Measurements from ENCODE around the gene SERPING1.
"Not testable (repeated sequence)": the region's sequence is repeated elsewhere in the genome, so short reads cannot be mapped to it uniquely, and the experiment has no call there.

SERPING1 gene

GRCh38 chr11:57652230-57652629 is 54.7 kb downstream of the SERPING1 start:
- not testable (repeated sequence) for DNase-seq (ENCODE audit: low read depth in 1 of 2, low spot score in 1 of 2)

- no peak for DNase-seq (ENCODE audit: low read depth in 1 of 2, low spot score in 1 of 2)
These were observed 55.2 kb downstream of the SERPING1 start for GRCh38 chr11:57652662-57653061.

DNA sequence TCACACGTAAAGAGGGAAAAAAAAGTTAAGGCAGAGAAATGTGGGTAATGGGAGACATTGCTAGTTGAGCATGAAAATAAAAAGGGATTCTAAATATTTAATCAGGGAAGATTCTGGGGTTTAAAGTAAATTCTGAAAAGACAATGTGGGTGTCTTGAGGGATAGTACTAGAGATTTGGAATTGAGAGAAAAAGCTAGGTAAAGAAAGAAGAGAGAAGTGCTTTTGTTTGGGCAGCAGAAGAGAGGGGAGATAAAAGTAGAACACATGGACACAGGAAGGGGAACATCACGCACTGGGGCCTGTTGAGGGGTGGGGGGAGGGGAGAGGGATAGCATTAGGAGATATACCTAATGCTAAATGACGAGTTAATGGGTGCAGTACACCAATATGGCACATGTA is 55.7 kb downstream of the SERPING1 start:
- DNase-seq (ENCODE audit: low read depth in 1 of 2, low spot score in 1 of 2): no peak

- no peak for DNase-seq (ENCODE audit: low read depth in 1 of 2, low spot score in 1 of 2)
These were observed 59.4 kb downstream of the SERPING1 start for GRCh38 chr11:57656885-57657193.

DNA sequence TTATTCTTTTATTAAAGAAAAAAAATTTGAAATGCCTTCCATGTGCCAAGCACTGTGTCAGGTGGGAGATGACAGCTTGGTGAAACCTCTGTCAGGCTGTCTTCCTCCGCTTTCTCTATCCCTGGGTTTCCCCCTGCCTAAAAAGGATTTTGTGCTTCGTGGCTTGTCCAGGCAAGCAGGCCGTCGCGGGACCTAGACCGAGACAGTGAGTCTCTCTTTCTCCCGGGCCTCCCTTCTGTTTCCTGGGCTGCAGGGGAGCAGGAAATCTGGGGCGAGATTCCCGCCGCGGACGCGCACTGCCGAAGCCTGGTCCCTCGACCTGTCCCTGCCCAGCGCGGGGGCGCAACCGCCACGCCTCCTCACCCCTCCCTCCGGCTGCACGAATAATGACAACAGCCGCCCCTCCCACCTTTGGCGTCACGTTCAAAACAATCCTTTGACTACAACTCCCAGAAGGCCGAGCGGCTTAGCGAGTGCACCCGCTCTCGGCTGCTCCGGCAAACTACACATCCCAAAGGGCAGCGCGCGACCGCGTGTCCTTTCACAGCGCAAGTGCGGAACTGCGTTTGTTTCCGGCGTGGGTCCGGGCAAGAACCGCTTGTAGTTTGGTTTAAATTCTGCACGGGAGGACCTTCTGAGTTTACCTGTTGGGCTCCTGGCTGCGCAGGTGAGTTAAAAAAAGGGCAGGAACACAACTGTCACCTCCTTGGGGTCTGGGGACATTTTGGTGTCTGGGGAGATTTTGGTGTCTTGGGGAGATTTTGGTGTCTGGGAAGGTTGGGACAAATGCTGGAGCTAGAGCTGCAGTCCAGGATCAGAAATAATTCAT is 59.9 kb downstream of the SERPING1 start, which contains the start of gene CLP1:
Gene CLP1, plus strand, starts transcription at position 569 of the 829 bp plus-strand sequence. CDS start 1,715 bp downstream, outside the sequence.
- DNase-seq (ENCODE audit: low read depth in 1 of 2, low spot score in 1 of 2): peak; percentile 98 to 99

DNA sequence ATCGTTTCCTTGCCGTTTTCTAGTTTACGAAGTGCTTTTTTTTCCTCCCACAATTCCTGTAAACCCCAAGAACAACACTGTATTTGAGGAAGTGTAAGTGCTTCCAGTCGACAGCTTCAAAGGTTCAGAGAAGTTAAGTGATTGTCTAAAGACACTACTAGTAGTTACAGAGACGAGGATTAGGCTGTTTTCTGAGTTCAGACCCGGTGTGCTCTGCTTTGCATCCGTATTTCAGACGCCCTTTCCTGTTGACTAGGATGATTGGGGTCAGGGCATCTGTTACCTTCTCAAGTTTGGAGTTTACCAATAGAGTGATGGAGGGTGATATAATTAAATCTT is 60.5 kb downstream of the SERPING1 start:
- DNase-seq (ENCODE audit: low read depth in 1 of 2, low spot score in 1 of 2): no peak

DNA sequence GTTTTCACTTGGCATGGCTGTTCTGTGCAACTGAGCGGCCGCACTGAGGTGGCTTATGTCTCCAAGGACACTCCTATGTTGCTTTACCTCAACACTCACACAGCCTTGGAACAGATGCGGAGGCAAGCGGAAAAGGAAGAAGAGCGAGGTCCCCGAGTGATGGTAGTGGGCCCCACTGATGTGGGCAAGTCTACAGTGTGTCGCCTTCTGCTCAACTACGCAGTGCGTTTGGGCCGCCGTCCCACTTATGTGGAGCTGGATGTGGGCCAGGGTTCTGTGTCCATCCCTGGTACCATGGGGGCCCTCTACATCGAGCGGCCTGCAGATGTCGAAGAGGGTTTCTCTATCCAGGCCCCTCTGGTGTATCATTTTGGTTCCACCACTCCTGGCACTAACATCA is 62.2 kb downstream of the SERPING1 start:
- DNase-seq (ENCODE audit: low read depth in 1 of 2, low spot score in 1 of 2): no peak

GRCh38 chr11:57662893-57663292 is 65.4 kb downstream of the SERPING1 start:
- no peak for DNase-seq (ENCODE audit: low read depth in 1 of 2, low spot score in 1 of 2)

GRCh38 chr11:57663975-57664374 is 66.5 kb downstream of the SERPING1 start:
- DNase-seq (ENCODE audit: low read depth in 1 of 2, low spot score in 1 of 2): no peak
